Measurements from ENCODE around the gene GSTM5. TPM values are rescaled to one million over a fixed set of nuclear protein-coding genes. Genes with fewer than 3 reads are reported as not detected.

Gene GSTM5
- total RNA-seq, 1 donor from 2014 or later = not detected

GRCh38 chr1:109714661-109715372, 2.8 kb downstream of the GSTM5 start:
- H3K27me3 Mint-ChIP-seq (ENCODE audit: low read depth) = no peaks in the 10 kb centered on the region
- no peak overlapping the region for H3K4me3 Mint-ChIP-seq (ENCODE audit: unreplicated experiment)
- no peaks in the 10 kb centered on the region for H3K9me3 Mint-ChIP-seq (ENCODE audit: low read depth)
- DNase-seq (ENCODE audit: low spot score) = no peak
- H3K4me1 Mint-ChIP-seq (ENCODE audit: low read depth) = peaks cover 7% of the 10 kb centered on the region
- no peak for TF ChIP-seq CTCF (IDR thresholded peaks at IDR 0.05)
- H3K36me3 Mint-ChIP-seq (ENCODE audit: low read depth) = no peaks in the 10 kb centered on the region
- no peak overlapping the region for H3K27ac Mint-ChIP-seq (ENCODE audit: unreplicated experiment)

GRCh38 chr1:109716121-109716520, 4.1 kb downstream of the GSTM5 start:
- Mint-ChIP-seq H3K27ac (ENCODE audit: unreplicated experiment) (no peak overlapping the region), H3K9me3 (ENCODE audit: low read depth) (no peaks in the 10 kb centered on the region), H3K36me3 (ENCODE audit: low read depth) (no peaks in the 10 kb centered on the region), H3K4me1 (ENCODE audit: low read depth) (peaks cover 7% of the 10 kb centered on the region), H3K27me3 (ENCODE audit: low read depth) (no peaks in the 10 kb centered on the region), H3K4me3 (ENCODE audit: unreplicated experiment) (no peak overlapping the region)
- TF ChIP-seq CTCF (IDR thresholded peaks at IDR 0.05) = no peak
- DNase-seq (ENCODE audit: low spot score) = no peak

- H3K36me3 Mint-ChIP-seq (ENCODE audit: low read depth) = no peaks in the 10 kb centered on the region
- no peak for TF ChIP-seq CTCF (IDR thresholded peaks at IDR 0.05)
- H3K9me3 Mint-ChIP-seq (ENCODE audit: low read depth) = no peaks in the 10 kb centered on the region
- H3K27ac Mint-ChIP-seq (ENCODE audit: unreplicated experiment) = no peak overlapping the region
- H3K27me3 Mint-ChIP-seq (ENCODE audit: low read depth) = no peaks in the 10 kb centered on the region
- H3K4me1 Mint-ChIP-seq (ENCODE audit: low read depth) = peaks cover 7% of the 10 kb centered on the region
- H3K4me3 Mint-ChIP-seq (ENCODE audit: unreplicated experiment) = no peak overlapping the region
- no peak for DNase-seq (ENCODE audit: low spot score)
Observed at GRCh38 chr1:109716570-109717090, 4.6 kb downstream of the GSTM5 start.

GRCh38 chr1:109717729-109718128, 5.7 kb downstream of the GSTM5 start:
- Mint-ChIP-seq H3K27ac (ENCODE audit: unreplicated experiment) (no peak overlapping the region), H3K4me3 (ENCODE audit: unreplicated experiment) (no peak overlapping the region), H3K4me1 (ENCODE audit: low read depth) (peaks cover 7% of the 10 kb centered on the region), H3K36me3 (ENCODE audit: low read depth) (no peaks in the 10 kb centered on the region), H3K27me3 (ENCODE audit: low read depth) (no peaks in the 10 kb centered on the region), H3K9me3 (ENCODE audit: low read depth) (no peaks in the 10 kb centered on the region)
- TF ChIP-seq CTCF (IDR thresholded peaks at IDR 0.05) = no peak
- no peak for DNase-seq (ENCODE audit: low spot score)

GRCh38 chr1:109718495-109718894, 6.4 kb downstream of the GSTM5 start:
- TF ChIP-seq CTCF (IDR thresholded peaks at IDR 0.05) = no peak
- Mint-ChIP-seq H3K36me3 (ENCODE audit: low read depth) (no peaks in the 10 kb centered on the region), H3K4me1 (ENCODE audit: low read depth) (peaks cover 11% of the 10 kb centered on the region), H3K27ac (ENCODE audit: unreplicated experiment) (no peak overlapping the region), H3K9me3 (ENCODE audit: low read depth) (no peaks in the 10 kb centered on the region), H3K27me3 (ENCODE audit: low read depth) (no peaks in the 10 kb centered on the region), H3K4me3 (ENCODE audit: unreplicated experiment) (no peak overlapping the region)
- no peak for DNase-seq (ENCODE audit: low spot score)
